Endothelial cell (in vitro differentiated cells): ENCODE measurements around the gene LCN9. TPM values are rescaled to one million over a fixed set of nuclear protein-coding genes. Genes with fewer than 3 reads are reported as not detected.

ENCODE experiments used
- DNase-seq: peaks from one replicate; pipeline ENCODE4 v3.0.0; 2021; ENCODE audit warnings: low spot score
- H3K27ac Mint-ChIP-seq: one replicate; pipeline ENCODE4 v1.8.0; 2021; ENCODE audit warnings: mixed read lengths, inconsistent platforms; ENCODE audit not compliant: unreplicated experiment
- H3K27me3 Mint-ChIP-seq: one replicate; pipeline ENCODE4 v1.8.0; 2021; ENCODE audit warnings: mild to moderate bottlenecking, moderate library complexity, mixed read lengths, inconsistent platforms; ENCODE audit not compliant: unreplicated experiment
- H3K36me3 Mint-ChIP-seq: one replicate; pipeline ENCODE4 v1.8.0; 2021; ENCODE audit warnings: mild to moderate bottlenecking, low read depth, mixed read lengths, inconsistent platforms; ENCODE audit not compliant: unreplicated experiment
- H3K4me1 Mint-ChIP-seq: one replicate; pipeline ENCODE4 v1.8.0; 2021; ENCODE audit warnings: mild to moderate bottlenecking, mixed read lengths, inconsistent platforms; ENCODE audit not compliant: unreplicated experiment
- H3K4me3 Mint-ChIP-seq: one replicate; pipeline ENCODE4 v1.8.0; 2021; ENCODE audit warnings: mild to moderate bottlenecking, mixed read lengths, inconsistent platforms; ENCODE audit not compliant: unreplicated experiment
- H3K9me3 Mint-ChIP-seq: one replicate; pipeline ENCODE4 v1.8.0; 2021; ENCODE audit warnings: mixed read lengths, inconsistent platforms; ENCODE audit not compliant: unreplicated experiment
- CTCF ChIP-seq: fragments of 200-600 bp; sonication (generic); IDR thresholded peaks from one replicate; pipeline ENCODE4 v1.5.0; 2021; ENCODE audit warnings: antibody characterized with exemption; ENCODE audit not compliant: unreplicated experiment
- total RNA-seq: library from RNA; stranded (reverse); fragmentation: NEBNext Ultra II Directional; extraction: Animal tissue kit (Norgen Biotek cat#: 25700); gene quantifications from one replicate; pipeline ENCODE4 v1.2.1, GENCODE V29; 2021; ENCODE audit not compliant: unreplicated experiment

Gene LCN9
- total RNA-seq, 1 donor from 2014 or later = not detected

GRCh38 chr9:135689011-135689410, 25.9 kb downstream of the LCN9 start:
- Mint-ChIP-seq H3K27me3 (peaks cover 3% of the 10 kb centered on the region), H3K4me1 (no peaks in the 10 kb centered on the region), H3K27ac (no peak overlapping the region), H3K4me3 (no peak overlapping the region), H3K9me3 (no peaks in the 10 kb centered on the region), H3K36me3 (no peaks in the 10 kb centered on the region)
- no peak for TF ChIP-seq CTCF
- DNase-seq = no peak

- Mint-ChIP-seq H3K27me3 (peaks cover 3% of the 10 kb centered on the region), H3K36me3 (no peaks in the 10 kb centered on the region), H3K4me1 (no peaks in the 10 kb centered on the region), H3K4me3 (no peak overlapping the region), H3K27ac (no peak overlapping the region), H3K9me3 (no peaks in the 10 kb centered on the region)
- no peak for TF ChIP-seq CTCF
- no peak for DNase-seq
Observed at GRCh38 chr9:135690836-135691570, 27.9 kb downstream of the LCN9 start.

- Mint-ChIP-seq H3K4me3 (no peak overlapping the region), H3K36me3 (no peaks in the 10 kb centered on the region), H3K9me3 (no peaks in the 10 kb centered on the region), H3K27ac (no peak overlapping the region), H3K27me3 (peaks cover 5% of the 10 kb centered on the region), H3K4me1 (no peaks in the 10 kb centered on the region)
- no peak for TF ChIP-seq CTCF
- no peak for DNase-seq
Observed at GRCh38 chr9:135692410-135692809, 29.3 kb downstream of the LCN9 start.

GRCh38 chr9:135693265-135693664, 30.2 kb downstream of the LCN9 start:
- H3K4me3 Mint-ChIP-seq = no peak overlapping the region
- H3K9me3 Mint-ChIP-seq = no peaks in the 10 kb centered on the region
- no peaks in the 10 kb centered on the region for H3K36me3 Mint-ChIP-seq
- H3K27ac Mint-ChIP-seq = no peak overlapping the region
- no peaks in the 10 kb centered on the region for H3K4me1 Mint-ChIP-seq
- TF ChIP-seq CTCF = no peak
- peaks cover 5% of the 10 kb centered on the region for H3K27me3 Mint-ChIP-seq
- no peak for DNase-seq

- H3K27ac Mint-ChIP-seq = peak overlapping the region; percentile 52
- no peaks in the 10 kb centered on the region for H3K4me1 Mint-ChIP-seq
- H3K36me3 Mint-ChIP-seq = no peaks in the 10 kb centered on the region
- H3K9me3 Mint-ChIP-seq = no peaks in the 10 kb centered on the region
- no peak for TF ChIP-seq CTCF
- peaks cover 5% of the 10 kb centered on the region for H3K27me3 Mint-ChIP-seq
- no peak for DNase-seq
- no peak overlapping the region for H3K4me3 Mint-ChIP-seq
Observed at GRCh38 chr9:135693771-135694170, 30.7 kb downstream of the LCN9 start.
